NT2/D1 (cell line): Measurements from ENCODE around the gene SRPK2.

Source experiments
- SUZ12 ChIP-seq: IDR thresholded peaks from 2 replicates; pipeline ENCODE4 v1.6.1; 2011; ENCODE audit not compliant: insufficient read length, insufficient read depth; ENCODE audit errors: extremely low read depth
- YY1 ChIP-seq: IDR thresholded peaks from 2 replicates; pipeline ENCODE4 v1.6.1; 2011; ENCODE audit not compliant: insufficient read length, insufficient read depth
- ZNF274 ChIP-seq: IDR thresholded peaks from 2 replicates; pipeline ENCODE4 v1.6.1; 2011; ENCODE audit warnings: mild to moderate bottlenecking, low read depth, low read length

GRCh38 chr7:105216786-105217185, 171.9 kb downstream of the SRPK2 start:
- TF ChIP-seq SUZ12 (no peak), YY1 (no peak), ZNF274 (no peak)
